ENCODE measurements around the gene PPA1.

PPA1 gene

DNA sequence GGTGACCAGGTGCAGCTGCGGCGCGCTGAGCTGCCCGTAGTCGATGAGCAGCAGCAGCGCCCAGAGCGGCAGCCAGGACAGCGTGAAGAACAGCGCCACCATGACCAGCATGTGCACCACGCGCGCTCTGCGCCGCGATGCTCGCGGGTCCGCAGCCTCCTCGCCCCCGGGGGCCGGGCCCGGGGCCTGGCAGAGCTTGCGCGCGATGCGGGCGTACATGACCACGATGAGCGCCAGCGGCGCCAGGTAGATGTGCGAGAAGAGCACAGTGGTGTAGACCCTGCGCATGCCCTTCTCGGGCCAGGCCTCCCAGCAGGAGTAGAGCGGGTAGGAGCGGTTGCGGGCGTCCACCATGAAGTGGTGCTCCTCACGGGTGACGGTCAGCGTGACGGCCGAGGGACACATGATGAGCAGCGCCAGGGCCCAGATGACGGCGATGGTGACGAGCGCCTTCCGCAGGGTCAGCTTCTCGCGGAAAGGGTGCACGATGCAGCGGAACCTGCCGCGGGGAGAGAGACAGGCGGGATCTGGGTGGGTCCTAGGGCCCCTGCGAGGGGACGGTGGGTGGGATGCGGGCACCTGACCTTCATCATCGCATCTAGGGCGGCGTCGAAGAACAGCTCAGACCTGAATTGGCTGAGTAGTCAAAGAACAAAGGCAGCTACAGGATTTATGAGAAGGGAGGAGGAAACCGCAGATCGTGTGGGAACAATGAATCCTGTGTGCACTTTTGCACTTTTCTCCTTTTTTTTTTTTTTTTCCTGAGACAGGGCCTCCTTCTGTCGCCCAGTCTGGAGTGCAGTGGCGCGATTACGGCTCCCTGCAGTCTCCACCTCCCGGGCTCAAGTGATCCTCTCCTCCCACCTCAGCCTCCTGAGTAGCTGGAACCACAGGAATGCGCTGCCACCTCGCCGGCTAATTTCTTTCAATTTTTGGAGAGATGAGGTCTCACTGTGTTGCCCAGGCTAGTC is 22.4 kb upstream of the PPA1 start:
- Histone ChIP-seq H3K4me3 (ENCODE audit: low read depth, low read length, poor library complexity, severe bottlenecking) (no peak overlapping the region), H2AFZ (ENCODE audit: low read length) (no peak overlapping the region), H3K27ac (ENCODE audit: low read depth, low read length, poor library complexity, severe bottlenecking) (no peak overlapping the region), H4K20me1 (ENCODE audit: insufficient read depth, low read length) (no peaks in the 10 kb centered on the region), H3K4me2 (ENCODE audit: low read length) (no peak overlapping the region), H3F3A (ENCODE audit: insufficient read depth, low read length) (no peaks in the 10 kb centered on the region), H3K4me1 (ENCODE audit: insufficient read depth, low read length, severe bottlenecking) (no peaks in the 10 kb centered on the region), H3K9ac (ENCODE audit: low read length) (no peak overlapping the region), H3K79me2 (ENCODE audit: insufficient read depth, low read length) (no peaks in the 10 kb centered on the region), H3K9me2 (ENCODE audit: low read depth, low read length) (no peaks in the 10 kb centered on the region), H3K27me3 (ENCODE audit: insufficient read depth, low read length) (peaks cover 3% of the 10 kb centered on the region), H3K9me3 (ENCODE audit: low read length) (no peaks in the 10 kb centered on the region), H3K36me3 (ENCODE audit: insufficient read depth, low read length) (no peaks in the 10 kb centered on the region)
- TF ChIP-seq, protein P1, sequence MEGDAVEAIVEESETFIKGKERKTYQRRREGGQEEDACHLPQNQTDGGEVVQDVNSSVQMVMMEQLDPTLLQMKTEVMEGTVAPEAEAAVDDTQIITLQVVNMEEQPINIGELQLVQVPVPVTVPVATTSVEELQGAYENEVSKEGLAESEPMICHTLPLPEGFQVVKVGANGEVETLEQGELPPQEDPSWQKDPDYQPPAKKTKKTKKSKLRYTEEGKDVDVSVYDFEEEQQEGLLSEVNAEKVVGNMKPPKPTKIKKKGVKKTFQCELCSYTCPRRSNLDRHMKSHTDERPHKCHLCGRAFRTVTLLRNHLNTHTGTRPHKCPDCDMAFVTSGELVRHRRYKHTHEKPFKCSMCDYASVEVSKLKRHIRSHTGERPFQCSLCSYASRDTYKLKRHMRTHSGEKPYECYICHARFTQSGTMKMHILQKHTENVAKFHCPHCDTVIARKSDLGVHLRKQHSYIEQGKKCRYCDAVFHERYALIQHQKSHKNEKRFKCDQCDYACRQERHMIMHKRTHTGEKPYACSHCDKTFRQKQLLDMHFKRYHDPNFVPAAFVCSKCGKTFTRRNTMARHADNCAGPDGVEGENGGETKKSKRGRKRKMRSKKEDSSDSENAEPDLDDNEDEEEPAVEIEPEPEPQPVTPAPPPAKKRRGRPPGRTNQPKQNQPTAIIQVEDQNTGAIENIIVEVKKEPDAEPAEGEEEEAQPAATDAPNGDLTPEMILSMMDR (IDR thresholded peaks at IDR 0.05; ENCODE audit: low read length) = no peak
- TF ChIP-seq EZH2 (IDR thresholded peaks at IDR 0.05; ENCODE audit: borderline replicate concordance, low read length) = no peak

DNA sequence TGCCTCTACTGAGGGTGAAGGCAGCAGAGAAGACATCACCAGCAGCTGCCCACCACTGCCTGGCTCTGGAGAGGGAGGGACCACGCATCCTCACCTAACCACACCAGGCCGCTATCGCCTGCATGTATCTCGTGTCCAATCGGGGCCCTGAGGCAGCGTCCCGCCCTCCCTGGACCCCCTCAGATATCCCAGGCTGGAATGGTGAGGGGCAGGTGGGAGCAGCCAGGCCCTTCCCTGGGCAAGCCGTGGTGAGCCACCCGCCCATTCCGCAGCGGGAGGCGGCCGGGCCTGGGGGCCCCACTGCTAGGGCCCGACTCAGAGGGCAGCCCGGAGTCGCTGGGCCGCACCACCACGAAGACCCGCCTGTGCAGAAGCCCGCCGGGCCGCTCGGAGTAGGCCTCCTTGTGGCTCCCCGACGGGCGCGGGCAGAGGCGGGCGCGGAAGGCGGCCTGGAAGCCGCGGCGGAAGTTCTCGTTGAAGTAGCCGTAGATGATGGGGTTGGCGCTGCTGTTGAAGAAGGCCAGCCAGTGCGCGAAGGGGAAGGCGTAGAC is 21.6 kb upstream of the PPA1 start:
- Histone ChIP-seq H3K4me1 (ENCODE audit: insufficient read depth, low read length, severe bottlenecking) (no peaks in the 10 kb centered on the region), H2AFZ (ENCODE audit: low read length) (no peak overlapping the region), H3K36me3 (ENCODE audit: insufficient read depth, low read length) (no peaks in the 10 kb centered on the region), H4K20me1 (ENCODE audit: insufficient read depth, low read length) (no peaks in the 10 kb centered on the region), H3K27me3 (ENCODE audit: insufficient read depth, low read length) (peaks cover 9% of the 10 kb centered on the region), H3F3A (ENCODE audit: insufficient read depth, low read length) (no peaks in the 10 kb centered on the region), H3K4me3 (ENCODE audit: low read depth, low read length, poor library complexity, severe bottlenecking) (no peak overlapping the region), H3K79me2 (ENCODE audit: insufficient read depth, low read length) (no peaks in the 10 kb centered on the region), H3K27ac (ENCODE audit: low read depth, low read length, poor library complexity, severe bottlenecking) (no peak overlapping the region), H3K9ac (ENCODE audit: low read length) (no peak overlapping the region), H3K4me2 (ENCODE audit: low read length) (no peak overlapping the region), H3K9me2 (ENCODE audit: low read depth, low read length) (no peaks in the 10 kb centered on the region), H3K9me3 (ENCODE audit: low read length) (no peaks in the 10 kb centered on the region)
- TF ChIP-seq, protein P1 (IDR thresholded peaks at IDR 0.05; ENCODE audit: low read length) = no peak
- no peak for TF ChIP-seq EZH2 (IDR thresholded peaks at IDR 0.05; ENCODE audit: borderline replicate concordance, low read length)

DNA sequence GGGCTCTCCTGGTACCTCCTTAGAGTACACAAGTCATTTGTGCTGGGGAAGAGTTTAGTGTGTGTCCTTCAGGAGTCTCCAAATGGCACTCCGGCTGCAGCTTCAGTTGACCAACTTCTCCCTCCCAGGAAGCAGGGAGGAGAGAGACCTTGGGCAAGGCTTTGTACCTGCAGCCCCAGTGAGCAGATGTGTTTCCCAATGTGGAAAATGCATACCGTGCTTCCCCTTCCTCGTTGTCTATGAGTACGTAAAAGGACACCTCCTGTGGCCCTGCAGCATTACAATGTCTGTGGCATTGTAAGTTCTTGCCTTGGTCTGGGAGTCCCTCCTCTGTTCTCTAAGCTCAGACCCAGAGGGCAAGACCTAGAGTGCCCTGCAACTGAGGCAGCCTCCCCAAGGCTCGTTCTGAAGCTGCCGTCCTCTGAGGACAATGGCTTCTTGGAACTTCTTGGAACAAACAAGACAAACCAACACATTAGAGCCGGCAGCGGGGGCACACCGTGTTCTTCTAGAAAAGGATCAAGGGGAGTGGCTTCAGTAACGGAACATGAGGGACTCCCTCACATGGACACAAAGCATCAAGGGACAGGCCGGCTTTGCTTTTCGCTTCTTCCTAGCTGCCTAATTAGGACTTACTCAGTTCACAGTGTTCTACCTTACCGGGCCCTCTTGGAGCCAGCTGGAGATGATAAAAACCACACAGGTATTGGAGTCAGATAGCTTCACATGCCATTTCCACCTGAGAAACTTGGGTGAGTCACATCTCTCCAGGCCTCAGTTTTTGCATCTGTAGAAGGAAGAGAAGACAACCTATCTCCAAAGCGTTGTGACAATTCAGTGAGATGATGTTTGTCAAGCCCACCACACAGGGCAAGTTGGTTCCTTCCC is 20.9 kb upstream of the PPA1 start:
- no peak overlapping the region for H3K4me2 ChIP-seq (ENCODE audit: low read length)
- peaks cover 9% of the 10 kb centered on the region for H3K27me3 ChIP-seq (ENCODE audit: insufficient read depth, low read length)

More for the DNA sequence above, 20.9 kb upstream of the PPA1 start:
- Histone ChIP-seq H3K9me3 (ENCODE audit: low read length) (no peaks in the 10 kb centered on the region), H3K9ac (ENCODE audit: low read length) (no peak overlapping the region), H3K36me3 (ENCODE audit: insufficient read depth, low read length) (no peaks in the 10 kb centered on the region), H3K4me3 (ENCODE audit: low read depth, low read length, poor library complexity, severe bottlenecking) (no peak overlapping the region), H3K79me2 (ENCODE audit: insufficient read depth, low read length) (no peaks in the 10 kb centered on the region), H3F3A (ENCODE audit: insufficient read depth, low read length) (no peaks in the 10 kb centered on the region), H3K27ac (ENCODE audit: low read depth, low read length, poor library complexity, severe bottlenecking) (no peak overlapping the region), H4K20me1 (ENCODE audit: insufficient read depth, low read length) (no peaks in the 10 kb centered on the region), H3K4me1 (ENCODE audit: insufficient read depth, low read length, severe bottlenecking) (no peaks in the 10 kb centered on the region), H2AFZ (ENCODE audit: low read length) (no peak overlapping the region), H3K9me2 (ENCODE audit: low read depth, low read length) (no peaks in the 10 kb centered on the region)
- TF ChIP-seq EZH2 (IDR thresholded peaks at IDR 0.05; ENCODE audit: borderline replicate concordance, low read length) = no peak
- TF ChIP-seq, protein P1 (IDR thresholded peaks at IDR 0.05; ENCODE audit: low read length) = no peak

Measured in OCI-LY1 (cell line).